Stimulated activated CD4-positive, alpha-beta T cell treated with anti-CD3 and anti-CD28 coated beads, Interleukin-4, amount 100 ng/mL, for 48 hours (primary cell): ENCODE results near the gene CDK16.

Source experiments
- DNase-seq, 2 donors: peaks; one replicate each; pipeline ENCODE4 v3.0.0-alpha.2; 2020; ENCODE audit warnings: low read depth in 2 of 2

The CDK16 gene

DNA sequence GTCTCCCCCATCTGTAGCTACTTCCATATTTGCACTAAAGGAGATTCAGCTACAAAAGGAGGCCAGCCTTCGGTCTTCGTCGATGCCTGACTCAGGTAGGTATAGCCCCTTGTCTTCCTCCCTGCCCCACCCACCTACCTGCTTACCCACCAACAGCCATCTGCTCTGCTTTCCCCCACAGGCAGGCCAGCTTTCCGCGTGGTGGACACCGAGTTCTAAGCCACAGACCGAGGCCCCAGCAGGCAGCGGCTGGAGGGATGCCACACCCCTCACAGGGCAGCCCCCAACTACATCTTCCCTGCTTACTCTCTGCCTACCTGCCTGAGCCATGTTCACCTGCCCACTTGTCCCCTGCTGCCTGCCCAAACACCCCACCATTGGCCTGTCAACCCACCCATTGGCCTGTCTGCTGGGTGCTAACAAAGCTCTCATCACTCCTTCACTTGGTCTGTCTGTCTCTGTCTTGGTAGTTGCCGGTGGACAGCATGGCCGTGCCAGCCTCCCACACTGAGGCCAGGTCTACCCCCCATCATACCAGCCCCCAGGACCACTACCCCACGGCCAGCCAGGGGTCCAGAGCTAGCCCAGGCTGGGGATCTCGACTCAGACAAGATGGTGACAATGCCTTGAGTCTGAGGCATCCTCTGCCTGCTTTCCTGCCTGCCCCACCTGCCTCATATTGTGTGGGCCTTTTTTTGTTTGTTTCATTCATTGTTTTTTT lies 10.2 kb downstream of the CDK16 start:
- no peak for DNase-seq

DNA sequence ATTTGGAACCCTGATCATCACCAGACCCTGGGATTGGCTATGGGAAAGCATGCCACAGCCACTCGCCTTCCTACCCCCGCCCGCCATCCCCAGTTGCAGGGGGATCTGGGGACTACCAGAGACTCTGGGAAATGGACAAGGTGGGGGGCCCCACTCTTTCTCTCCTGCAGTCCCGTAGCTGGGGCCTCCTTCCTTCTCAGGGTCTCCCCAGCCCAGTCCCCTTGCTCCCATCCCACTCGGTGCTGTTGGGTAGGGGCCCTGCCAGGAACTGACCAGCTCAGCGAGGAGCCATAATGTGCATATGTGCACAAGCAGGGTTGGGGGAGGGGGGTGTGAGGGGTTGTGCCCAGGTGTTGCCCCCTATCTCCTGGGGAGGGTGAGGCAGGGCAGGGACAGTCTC lies 10.9 kb downstream of the CDK16 start:
- no peak for DNase-seq

DNA sequence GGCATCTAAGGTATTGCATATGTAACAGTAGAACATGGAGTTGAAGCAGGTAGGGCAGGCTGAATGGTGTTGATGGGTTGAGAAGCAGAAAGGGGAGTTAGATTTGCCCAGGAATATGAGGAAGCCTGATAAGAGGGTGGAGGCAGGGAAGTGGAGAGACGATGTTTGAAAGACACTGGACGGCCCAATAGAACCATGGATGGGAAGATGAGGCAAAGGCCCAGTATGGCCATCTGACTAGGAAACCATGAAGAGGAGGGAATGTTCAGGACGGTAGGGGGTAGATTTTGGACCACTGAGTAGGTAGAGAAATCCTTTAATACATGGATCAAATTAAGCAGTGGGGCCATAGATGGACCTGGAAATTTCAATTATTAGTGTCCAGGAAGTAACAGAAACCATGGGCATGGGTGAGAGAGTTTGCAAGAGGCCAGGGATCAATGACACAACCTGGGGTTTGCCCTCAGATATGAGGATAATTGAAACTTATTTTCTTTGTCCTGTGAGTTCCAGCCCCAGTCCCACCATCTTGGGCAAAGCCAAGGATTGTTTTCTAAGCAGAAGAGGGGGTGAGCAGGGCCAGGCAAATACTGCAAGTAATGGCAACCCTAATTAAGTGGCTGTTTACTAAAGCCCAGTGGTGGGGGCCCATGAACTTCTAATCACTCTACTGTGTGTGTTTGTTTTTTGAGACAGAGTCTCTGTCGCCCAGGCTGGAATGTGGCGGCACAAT lies 11.8 kb downstream of the CDK16 start:
- DNase-seq: no peak

DNA sequence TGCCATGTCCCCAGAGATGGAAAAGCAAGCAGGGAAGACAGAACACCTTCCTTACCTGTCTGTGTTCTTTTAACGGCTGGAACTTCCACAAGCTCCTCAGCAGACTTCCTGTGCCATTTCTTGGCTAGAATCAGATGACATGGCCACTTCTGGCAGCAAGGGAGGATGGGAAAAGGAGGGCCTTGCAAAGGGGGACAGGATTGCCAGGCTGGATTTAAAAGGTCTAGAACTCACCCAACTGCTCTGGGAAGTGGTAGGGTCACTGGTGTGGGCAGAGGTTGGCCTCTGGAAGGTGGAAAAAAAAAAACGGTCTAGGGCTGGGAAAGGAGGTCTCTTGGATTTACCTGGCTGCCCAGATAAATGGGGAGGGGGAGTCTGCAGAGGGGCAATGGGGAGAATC lies 12.7 kb downstream of the CDK16 start:
- no peak for DNase-seq

DNA sequence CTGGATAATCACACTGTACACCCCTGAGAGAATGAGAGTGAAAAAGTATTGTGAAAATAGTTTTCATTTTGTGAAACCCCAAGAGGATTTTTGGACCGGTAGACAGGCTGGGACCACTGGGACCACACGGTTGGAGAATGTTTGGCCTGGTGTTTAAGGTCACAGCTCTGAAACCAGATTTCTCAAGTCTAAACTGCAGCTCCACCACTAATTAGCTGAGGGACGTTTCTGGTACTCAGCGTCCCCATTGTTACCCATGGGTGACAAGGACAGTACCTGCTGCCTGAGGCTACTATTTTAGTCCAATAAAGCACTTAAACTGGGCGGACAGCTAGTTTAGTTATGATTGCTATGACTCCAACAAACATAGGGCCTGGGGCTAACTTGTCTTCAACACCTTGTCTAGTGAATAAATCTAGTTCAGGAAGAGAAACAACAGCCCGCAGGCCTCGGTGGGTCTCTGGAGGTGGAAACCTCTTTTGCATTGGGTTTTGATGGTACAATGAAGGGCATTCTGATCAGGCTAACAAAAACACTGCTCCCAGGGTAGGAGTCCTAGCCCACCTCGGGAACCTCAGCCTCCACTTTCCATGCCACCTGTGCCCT lies 13.8 kb downstream of the CDK16 start:
- DNase-seq: no peak

- no peak for DNase-seq
These were observed 14.4 kb downstream of the CDK16 start, which contains the start of gene USP11 for GRCh38 chrX:47232803-47233332. USP11 (plus strand) TSS chrX:47233009; CDS start chrX:47233044, 35 bp downstream.

DNA sequence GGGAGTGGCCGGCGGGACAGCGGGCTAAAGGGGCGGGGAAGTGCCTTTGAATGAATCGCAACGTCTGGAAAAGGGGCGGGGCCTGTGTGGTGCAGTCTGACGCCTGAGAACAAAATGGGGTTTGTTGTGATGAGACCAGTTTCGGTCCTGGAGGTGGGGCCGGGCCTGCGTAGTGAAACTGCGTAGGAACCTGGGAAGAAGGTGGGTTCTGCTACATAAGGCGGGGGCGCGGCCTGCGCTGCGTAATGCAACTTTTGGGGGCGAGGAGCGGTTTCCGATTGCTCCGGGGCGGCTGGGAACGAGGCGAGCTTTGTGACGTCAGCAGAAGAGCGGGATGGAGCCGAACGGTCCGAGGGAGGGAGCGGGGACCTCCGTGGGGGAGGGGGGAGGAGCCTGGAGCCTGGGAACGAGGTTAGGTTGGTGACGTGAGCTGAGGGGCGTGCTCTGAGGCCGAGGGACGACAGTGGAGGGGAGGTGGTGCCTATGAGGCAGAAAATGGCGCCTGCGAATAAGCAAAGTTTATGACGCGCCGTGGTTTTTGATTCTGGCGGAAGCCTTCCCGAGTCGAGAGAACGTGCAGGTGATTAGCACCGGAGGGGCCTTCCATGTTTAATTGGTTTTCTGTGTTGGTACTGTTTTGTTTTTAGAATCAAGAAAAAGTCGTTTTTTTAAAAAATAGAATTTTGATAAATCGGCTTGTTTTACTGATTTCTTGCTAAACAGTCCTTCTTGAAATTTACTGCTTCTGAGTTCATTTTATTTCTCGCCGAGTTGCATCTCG lies 15.0 kb downstream of the CDK16 start:
- peak; percentile 83 to 87 for DNase-seq

- DNase-seq: no peak
These were observed 16.1 kb downstream of the CDK16 start for GRCh38 chrX:47234583-47234982.

GRCh38 chrX:47235691-47236103 lies 17.2 kb downstream of the CDK16 start:
- DNase-seq: no peak

- no peak for DNase-seq
These were observed 20.7 kb downstream of the CDK16 start for GRCh38 chrX:47239199-47239598.

GRCh38 chrX:47239898-47240545 lies 21.5 kb downstream of the CDK16 start:
- DNase-seq: no peak

DNA sequence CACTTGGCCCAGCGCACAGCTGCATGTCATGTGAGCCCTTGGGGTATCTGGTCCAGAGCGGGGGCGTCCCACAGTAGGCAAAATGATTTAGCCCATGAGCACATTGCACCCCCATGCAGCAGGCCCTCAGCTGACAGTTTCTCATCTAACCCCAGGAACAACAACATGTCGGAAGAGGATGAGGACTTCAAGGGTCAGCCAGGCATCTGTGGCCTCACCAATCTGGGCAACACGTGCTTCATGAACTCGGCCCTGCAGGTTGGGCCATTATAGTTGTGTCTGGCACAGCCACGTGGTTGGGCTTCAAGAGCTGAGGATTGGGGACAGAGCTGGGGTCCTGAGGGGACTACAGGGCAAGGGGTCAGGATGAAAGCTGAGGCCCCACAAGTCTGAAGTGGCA lies 22.1 kb downstream of the CDK16 start:
- no peak for DNase-seq

DNA sequence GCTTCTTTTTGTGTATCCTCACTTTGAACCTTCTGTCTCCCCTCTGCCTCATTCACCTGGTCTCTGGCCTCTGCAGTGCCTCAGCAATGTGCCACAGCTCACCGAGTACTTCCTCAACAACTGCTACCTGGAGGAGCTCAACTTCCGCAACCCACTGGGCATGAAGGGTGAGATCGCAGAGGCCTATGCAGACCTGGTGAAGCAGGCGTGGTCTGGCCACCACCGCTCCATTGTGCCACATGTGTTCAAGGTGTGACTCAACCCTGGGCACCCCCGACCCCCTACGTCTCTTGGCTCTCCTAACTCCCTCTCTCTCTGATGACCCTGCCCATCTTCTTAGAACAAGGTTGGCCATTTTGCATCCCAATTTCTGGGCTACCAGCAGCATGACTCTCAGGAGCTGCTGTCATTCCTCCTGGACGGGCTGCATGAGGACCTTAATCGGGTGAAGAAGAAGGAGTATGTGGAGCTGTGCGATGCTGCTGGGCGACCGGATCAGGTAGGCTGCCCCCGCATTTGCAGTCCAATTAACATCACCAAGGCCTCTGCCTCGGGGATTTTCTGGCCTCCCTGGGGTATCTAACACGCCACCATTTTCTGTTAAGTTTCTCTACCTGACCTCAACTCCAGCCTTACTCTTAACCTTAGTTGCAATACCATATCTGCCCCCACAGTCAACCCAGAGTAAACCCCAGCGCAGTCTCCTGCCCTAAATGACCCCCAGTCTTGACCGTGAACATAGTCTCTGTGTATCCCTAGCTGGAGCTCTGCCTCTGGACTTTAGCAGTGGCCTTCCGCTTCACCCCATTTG lies 22.9 kb downstream of the CDK16 start:
- DNase-seq: no peak

GRCh38 chrX:47242321-47242720 lies 23.8 kb downstream of the CDK16 start:
- no peak for DNase-seq

- no peak for DNase-seq
These were observed 24.9 kb downstream of the CDK16 start for GRCh38 chrX:47243351-47243750.

GRCh38 chrX:47244676-47245075 lies 26.2 kb downstream of the CDK16 start:
- no peak for DNase-seq

- no peak for DNase-seq
These were observed 26.7 kb downstream of the CDK16 start for GRCh38 chrX:47245156-47245555.

DNA sequence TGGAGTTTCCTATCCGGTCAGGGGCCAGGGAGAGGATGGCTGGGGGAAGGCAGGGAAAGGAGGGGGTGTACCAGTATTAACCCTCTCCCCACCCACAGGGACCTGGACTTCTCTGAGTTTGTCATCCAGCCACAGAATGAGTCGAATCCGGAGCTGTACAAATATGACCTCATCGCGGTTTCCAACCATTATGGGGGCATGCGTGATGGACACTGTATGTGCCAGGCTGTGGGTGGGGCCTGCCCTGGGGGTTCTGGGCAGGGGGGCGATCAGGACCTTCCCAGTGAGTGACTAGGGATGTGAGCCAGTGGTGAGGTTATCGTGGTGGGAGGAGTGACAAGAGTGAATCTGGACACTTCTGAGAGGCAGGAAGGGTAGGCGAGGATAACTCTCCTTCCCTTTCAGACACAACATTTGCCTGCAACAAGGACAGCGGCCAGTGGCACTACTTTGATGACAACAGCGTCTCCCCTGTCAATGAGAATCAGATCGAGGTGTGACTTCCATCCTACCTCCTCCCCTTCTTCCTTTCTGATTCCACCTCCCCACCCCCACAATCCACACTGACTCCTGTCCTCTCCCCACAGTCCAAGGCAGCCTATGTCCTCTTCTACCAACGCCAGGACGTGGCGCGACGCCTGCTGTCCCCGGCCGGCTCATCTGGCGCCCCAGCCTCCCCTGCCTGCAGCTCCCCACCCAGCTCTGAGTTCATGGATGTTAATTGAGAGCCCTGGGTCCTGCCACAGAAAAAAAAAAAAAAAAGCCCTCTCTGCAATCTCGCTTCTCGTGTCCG lies 28.9 kb downstream of the CDK16 start:
- no peak for DNase-seq

DNA sequence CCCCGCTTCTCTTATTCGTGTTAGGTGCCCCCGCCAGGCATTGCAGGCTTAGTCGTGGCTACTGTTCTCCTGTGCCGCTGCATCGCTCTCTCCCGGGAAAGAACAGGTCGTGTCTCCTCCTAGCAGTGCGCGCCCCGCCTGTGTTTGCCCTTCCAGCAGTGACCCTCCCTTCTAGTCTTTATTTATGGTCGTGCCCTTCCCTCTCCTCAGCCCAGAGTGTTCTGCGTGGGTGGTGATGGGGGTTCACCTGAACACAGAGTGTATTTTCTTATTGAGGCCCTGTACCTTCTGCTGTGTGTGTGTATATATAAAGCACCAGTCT lies 29.5 kb downstream of the CDK16 start:
- no peak for DNase-seq

DNA sequence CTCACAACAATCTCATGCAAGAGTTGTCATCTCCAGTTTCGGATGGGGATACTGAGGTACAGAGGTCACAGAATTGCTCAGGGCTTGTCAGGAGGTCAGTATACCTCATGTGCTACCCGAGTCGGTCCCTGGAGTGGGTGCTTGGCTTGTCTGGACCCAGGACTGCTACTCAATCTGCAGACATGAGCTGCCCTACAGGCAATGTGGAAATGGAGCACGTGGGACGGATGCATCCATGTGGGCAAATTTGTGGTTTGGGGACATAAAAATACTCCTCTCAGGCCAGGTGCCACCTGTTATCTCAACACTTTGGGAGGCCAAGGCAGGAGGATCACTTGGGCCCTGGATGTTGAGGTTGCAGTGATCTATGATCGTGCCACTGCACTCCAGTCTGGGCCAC lies 30.1 kb downstream of the CDK16 start:
- DNase-seq: no peak
